Effector memory CD8-positive, alpha-beta T cell (primary cell): Measurements from ENCODE around the gene SPA17.

ENCODE experiments used
- ATAC-seq: fragments of 150-1000 bp; cut with Tn5 transposase; replicated peaks from 2 replicates; pipeline ENCODE4 v1.10.0; 2021; ENCODE audit warnings: mild to moderate bottlenecking, moderate library complexity
- DNase-seq, 3 experiments: peaks; one replicate each; pipeline ENCODE4 v3.0.0; 2021
- H3K27ac Mint-ChIP-seq, 2 donors: one replicate each; pipeline ENCODE4 v1.8.0; 2022; ENCODE audit warnings: mild to moderate bottlenecking in 2 of 2, mixed read lengths in 2 of 2, moderate library complexity in 2 of 2
- H3K27me3 Mint-ChIP-seq, 2 donors: one replicate each; pipeline ENCODE4 v1.8.0; 2022; ENCODE audit warnings: mixed read lengths in 2 of 2
- H3K36me3 Mint-ChIP-seq: one replicate; pipeline ENCODE4 v1.8.0; 2022; ENCODE audit warnings: mild to moderate bottlenecking, moderate library complexity, mixed read lengths; ENCODE audit not compliant: insufficient read depth
- H3K4me1 Mint-ChIP-seq, 2 donors: one replicate each; pipeline ENCODE4 v1.8.0; 2022; ENCODE audit warnings: low read depth in 2 of 2, mixed read lengths in 2 of 2
- H3K4me3 Mint-ChIP-seq, 2 donors: one replicate each; pipeline ENCODE4 v1.8.0; 2022; ENCODE audit warnings: mild to moderate bottlenecking in 2 of 2, mixed read lengths in 2 of 2, moderate library complexity in 2 of 2
- H3K9me3 Mint-ChIP-seq, 2 donors: one replicate each; pipeline ENCODE4 v1.8.0; 2022; ENCODE audit warnings: mixed read lengths in 2 of 2

Gene SPA17

GRCh38 chr11:124644426-124645280 lies 29.1 kb upstream of the SPA17 start:
- no peaks in the 10 kb centered on the region for H3K9me3 Mint-ChIP-seq
- H3K4me3 Mint-ChIP-seq = peak overlapping the region in 1 of 2 donors; percentile 26
- H3K36me3 Mint-ChIP-seq = no peaks in the 10 kb centered on the region
- DNase-seq (peak in 2 of 3 experiments; percentile 4 to 8), ATAC-seq (peak; percentile 73)
- no peak overlapping the region for H3K27ac Mint-ChIP-seq
- H3K4me1 Mint-ChIP-seq = peaks cover 0 to 5% of the 10 kb centered on the region in 2 donors
- no peaks in the 10 kb centered on the region for H3K27me3 Mint-ChIP-seq

DNA sequence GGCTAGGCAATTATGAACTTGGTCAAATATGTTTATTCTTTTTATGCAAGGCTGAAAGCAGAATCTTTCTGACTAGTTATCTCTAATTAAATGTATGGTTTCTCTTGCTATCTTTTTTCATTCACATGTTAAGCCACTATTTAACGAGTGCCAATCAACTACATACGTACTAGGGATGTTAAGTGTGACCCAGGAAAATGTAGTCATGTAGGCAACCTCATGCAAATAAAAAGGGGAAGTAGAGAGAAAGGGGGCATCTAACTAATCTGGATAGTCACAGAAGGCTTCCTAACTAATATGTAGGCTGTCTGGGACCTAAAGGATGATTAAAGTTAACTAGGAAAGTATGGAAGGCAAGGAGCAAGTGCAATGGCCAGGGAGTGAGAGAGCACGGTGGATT lies 27.6 kb upstream of the SPA17 start:
- Mint-ChIP-seq H3K27me3 (no peaks in the 10 kb centered on the region), H3K4me1 (peaks cover 0 to 5% of the 10 kb centered on the region in 2 donors), H3K36me3 (no peaks in the 10 kb centered on the region), H3K4me3 (no peak overlapping the region), H3K9me3 (no peaks in the 10 kb centered on the region), H3K27ac (no peak overlapping the region)
- ATAC-seq = no peak
- no peak for DNase-seq

DNA sequence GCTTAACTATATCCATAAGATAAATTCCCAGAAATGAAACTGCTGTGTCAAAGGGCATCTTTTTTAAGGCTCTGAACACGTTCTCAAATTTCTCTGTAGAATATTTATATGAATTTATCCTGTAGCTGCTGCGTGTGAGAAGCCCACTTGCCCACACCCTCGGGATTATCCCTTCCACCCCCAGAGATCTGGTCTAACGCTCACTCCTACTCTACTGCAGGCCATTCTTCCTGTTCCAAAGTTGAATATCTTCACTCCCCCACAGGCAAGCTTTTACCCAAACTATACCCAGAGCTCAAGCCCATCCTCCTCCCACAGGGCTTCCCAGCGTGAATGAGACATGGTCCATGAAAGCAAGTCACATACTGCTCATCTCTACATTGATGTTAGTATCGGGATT lies 25.1 kb upstream of the SPA17 start:
- Mint-ChIP-seq H3K4me1 (peaks cover 0 to 5% of the 10 kb centered on the region in 2 donors), H3K4me3 (no peak overlapping the region), H3K9me3 (no peaks in the 10 kb centered on the region), H3K36me3 (no peaks in the 10 kb centered on the region), H3K27me3 (no peaks in the 10 kb centered on the region), H3K27ac (no peak overlapping the region)
- DNase-seq (no peak), ATAC-seq (no peak)

DNA sequence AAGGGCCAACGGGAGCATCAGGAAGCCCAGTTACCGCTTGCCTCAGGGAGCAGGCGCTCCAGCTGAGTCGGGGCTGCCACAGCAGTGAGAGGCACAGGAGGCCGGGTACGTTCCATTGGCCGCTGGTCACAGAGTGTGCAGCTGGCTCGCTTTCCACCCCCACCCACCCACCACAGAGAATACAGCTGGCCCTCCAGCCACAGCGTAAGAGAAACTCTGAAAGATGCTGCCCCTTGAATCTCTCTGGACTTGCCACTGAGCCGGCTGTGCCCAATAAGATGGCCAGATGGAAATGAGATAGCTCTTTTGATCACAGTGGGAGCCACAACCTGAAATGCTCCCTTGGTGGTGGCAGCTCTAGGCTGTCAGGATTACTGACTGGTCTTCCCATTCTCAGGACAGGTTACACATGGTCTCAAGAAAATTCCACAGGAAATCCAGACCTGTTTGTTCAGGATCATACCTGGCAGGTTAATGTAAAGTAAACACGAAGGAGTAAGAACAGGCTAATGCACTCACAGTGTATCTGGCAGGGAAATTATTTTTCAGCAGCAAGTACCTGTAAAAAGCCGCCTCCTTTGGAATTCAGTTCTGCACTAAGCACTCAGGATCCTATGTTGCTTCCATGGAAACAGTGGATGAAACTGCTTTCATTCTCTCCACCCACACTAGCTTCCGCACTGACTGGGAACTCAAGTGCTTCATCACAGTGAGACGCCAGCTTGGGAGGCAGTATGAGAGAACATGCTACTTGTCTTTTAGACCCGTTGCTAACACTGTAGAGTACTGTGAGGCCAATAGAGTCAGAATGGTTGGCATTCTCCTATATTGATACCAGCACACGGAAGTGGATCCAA lies 16.7 kb upstream of the SPA17 start:
- no peaks in the 10 kb centered on the region for H3K4me1 Mint-ChIP-seq
- H3K9me3 Mint-ChIP-seq = no peaks in the 10 kb centered on the region
- no peaks in the 10 kb centered on the region for H3K36me3 Mint-ChIP-seq
- no peaks in the 10 kb centered on the region for H3K27me3 Mint-ChIP-seq
- DNase-seq = no peak
- no peak overlapping the region for H3K4me3 Mint-ChIP-seq
- ATAC-seq = no peak
- no peak overlapping the region for H3K27ac Mint-ChIP-seq

DNA sequence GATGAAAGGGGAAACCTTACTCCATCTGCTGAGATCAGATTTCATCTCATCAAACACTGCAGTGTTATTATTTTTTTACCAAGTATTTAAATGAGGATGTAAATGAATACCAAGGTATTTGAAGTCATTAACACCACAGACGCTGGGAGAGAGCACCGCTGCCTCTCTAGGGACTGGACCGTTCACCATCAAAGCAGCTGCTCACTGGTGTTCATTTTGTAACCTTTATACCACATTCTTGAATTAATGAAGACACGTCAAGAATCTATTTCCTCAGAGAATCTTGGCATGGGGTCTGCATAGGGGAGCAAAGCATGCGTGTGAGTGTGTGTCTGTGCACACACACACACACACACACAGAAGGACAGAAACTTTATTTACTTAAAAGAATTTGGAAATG lies 15.8 kb upstream of the SPA17 start:
- H3K27ac Mint-ChIP-seq = no peak overlapping the region
- H3K27me3 Mint-ChIP-seq = no peaks in the 10 kb centered on the region
- H3K4me1 Mint-ChIP-seq = no peaks in the 10 kb centered on the region
- no peaks in the 10 kb centered on the region for H3K9me3 Mint-ChIP-seq
- no peak for ATAC-seq
- no peak overlapping the region for H3K4me3 Mint-ChIP-seq
- DNase-seq = no peak
- H3K36me3 Mint-ChIP-seq = no peaks in the 10 kb centered on the region

GRCh38 chr11:124658501-124658900 lies 15.2 kb upstream of the SPA17 start:
- no peak for ATAC-seq
- H3K9me3 Mint-ChIP-seq = no peaks in the 10 kb centered on the region
- no peaks in the 10 kb centered on the region for H3K27me3 Mint-ChIP-seq
- DNase-seq = no peak
- H3K4me1 Mint-ChIP-seq = no peaks in the 10 kb centered on the region
- H3K36me3 Mint-ChIP-seq = no peaks in the 10 kb centered on the region
- no peak overlapping the region for H3K27ac Mint-ChIP-seq
- H3K4me3 Mint-ChIP-seq = no peak overlapping the region

DNA sequence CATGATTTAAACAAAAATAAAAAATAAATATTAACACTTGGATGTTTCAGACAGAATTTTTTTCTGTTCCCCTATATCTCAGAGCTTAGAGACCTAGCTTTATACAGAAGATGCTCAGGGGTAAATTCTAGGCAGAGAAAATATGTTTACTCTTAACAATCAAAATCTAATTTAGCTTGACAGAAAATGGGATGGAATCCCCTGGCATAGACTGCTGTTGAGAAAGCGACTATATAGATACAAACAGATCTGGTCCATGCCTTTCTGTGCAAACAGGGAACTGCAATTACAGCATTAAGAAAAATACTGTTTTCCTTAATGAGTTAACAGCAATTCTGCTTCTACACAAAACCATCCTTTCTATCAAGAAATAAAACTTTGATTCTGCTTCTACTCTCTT lies 14.7 kb upstream of the SPA17 start:
- H3K27me3 Mint-ChIP-seq = no peaks in the 10 kb centered on the region
- no peaks in the 10 kb centered on the region for H3K4me1 Mint-ChIP-seq
- H3K4me3 Mint-ChIP-seq = no peak overlapping the region
- no peaks in the 10 kb centered on the region for H3K36me3 Mint-ChIP-seq
- no peaks in the 10 kb centered on the region for H3K9me3 Mint-ChIP-seq
- DNase-seq (no peak), ATAC-seq (no peak)
- no peak overlapping the region for H3K27ac Mint-ChIP-seq

DNA sequence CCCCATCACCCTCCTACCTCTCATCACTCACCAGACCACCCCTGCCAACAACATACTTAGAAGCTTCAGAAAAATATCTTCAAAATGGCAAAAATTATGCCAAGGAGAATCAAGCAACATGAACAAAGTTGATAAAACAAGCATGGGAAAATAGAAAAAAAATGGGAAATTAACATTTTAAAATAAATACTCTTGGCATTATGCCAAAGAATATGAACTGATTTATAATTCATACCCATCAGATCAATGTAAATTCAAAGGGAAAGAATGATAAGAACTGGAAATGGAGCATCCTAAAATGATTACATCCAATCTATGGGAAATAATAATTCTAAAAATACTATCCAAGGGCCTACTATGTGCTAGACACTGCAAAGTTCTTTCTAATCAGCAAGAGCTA lies 12.2 kb upstream of the SPA17 start:
- no peaks in the 10 kb centered on the region for H3K27me3 Mint-ChIP-seq
- no peaks in the 10 kb centered on the region for H3K9me3 Mint-ChIP-seq
- H3K4me3 Mint-ChIP-seq = no peak overlapping the region
- no peak overlapping the region for H3K27ac Mint-ChIP-seq
- DNase-seq (no peak), ATAC-seq (no peak)
- H3K4me1 Mint-ChIP-seq = no peaks in the 10 kb centered on the region
- H3K36me3 Mint-ChIP-seq = no peaks in the 10 kb centered on the region

- Mint-ChIP-seq H3K9me3 (no peaks in the 10 kb centered on the region), H3K27ac (no peak overlapping the region), H3K4me1 (no peaks in the 10 kb centered on the region), H3K4me3 (no peak overlapping the region), H3K27me3 (no peaks in the 10 kb centered on the region), H3K36me3 (no peaks in the 10 kb centered on the region)
- no peak for ATAC-seq
- DNase-seq = no peak
These were observed 11.6 kb upstream of the SPA17 start for GRCh38 chr11:124662106-124662505.

DNA sequence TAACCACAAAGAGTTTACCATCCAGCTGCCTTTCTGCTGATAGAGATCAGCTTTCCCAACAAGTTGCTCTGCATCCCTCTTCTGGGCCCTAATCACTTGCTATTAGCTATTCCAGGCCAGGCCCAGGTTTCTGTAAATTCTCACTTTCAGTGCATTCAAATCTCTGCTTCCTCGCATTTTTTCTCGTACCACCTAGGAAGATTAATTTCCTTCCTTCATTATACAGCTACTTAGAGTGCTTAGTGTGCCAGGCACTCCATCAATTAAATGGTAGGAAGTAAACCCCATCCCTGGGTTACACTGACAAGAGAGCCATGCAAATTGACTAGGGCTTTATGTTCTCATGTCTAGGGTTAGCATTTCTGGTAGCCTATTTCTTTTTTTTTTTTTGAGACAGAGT lies 9.8 kb upstream of the SPA17 start:
- DNase-seq = no peak
- no peak overlapping the region for H3K27ac Mint-ChIP-seq
- H3K4me3 Mint-ChIP-seq = no peak overlapping the region
- no peaks in the 10 kb centered on the region for H3K36me3 Mint-ChIP-seq
- no peaks in the 10 kb centered on the region for H3K4me1 Mint-ChIP-seq
- no peaks in the 10 kb centered on the region for H3K27me3 Mint-ChIP-seq
- ATAC-seq = no peak
- H3K9me3 Mint-ChIP-seq = no peaks in the 10 kb centered on the region

GRCh38 chr11:124667601-124668000 lies 6.1 kb upstream of the SPA17 start:
- Mint-ChIP-seq H3K36me3 (peaks cover 7% of the 10 kb centered on the region), H3K27ac (no peak overlapping the region), H3K27me3 (no peaks in the 10 kb centered on the region), H3K4me1 (peaks cover under 1 to 7% of the 10 kb centered on the region in 2 donors), H3K4me3 (no peak overlapping the region), H3K9me3 (no peaks in the 10 kb centered on the region)
- ATAC-seq (no peak), DNase-seq (no peak)

DNA sequence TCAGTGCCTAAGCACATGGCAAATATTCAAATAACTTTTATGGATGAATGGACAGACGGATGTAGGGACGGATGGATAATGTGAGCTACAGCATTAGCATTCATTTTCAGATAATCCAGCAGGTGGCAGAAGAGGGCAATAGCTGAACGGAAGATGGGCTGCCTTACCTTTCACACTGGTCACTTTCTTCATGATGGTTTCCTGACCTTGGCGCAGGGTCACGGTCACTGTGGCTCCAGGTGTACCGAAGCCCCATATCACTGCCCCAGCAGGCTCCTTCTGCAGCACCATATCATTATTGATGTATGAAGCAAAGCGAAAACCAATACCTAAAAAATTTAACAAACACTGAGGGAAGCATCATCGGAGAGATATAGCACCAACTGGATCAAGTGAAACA lies 4.5 kb upstream of the SPA17 start:
- no peaks in the 10 kb centered on the region for H3K27me3 Mint-ChIP-seq
- no peak overlapping the region for H3K27ac Mint-ChIP-seq
- DNase-seq (peak; percentile 46 to 54 (median 51)), ATAC-seq (no peak)
- peaks cover 23% of the 10 kb centered on the region for H3K36me3 Mint-ChIP-seq
- peaks cover 9 to 17% of the 10 kb centered on the region in 2 donors for H3K4me1 Mint-ChIP-seq
- H3K9me3 Mint-ChIP-seq = no peaks in the 10 kb centered on the region
- H3K4me3 Mint-ChIP-seq = no peak overlapping the region

- DNase-seq (no peak), ATAC-seq (peak; percentile 9)
- Mint-ChIP-seq H3K27me3 (no peaks in the 10 kb centered on the region), H3K9me3 (no peaks in the 10 kb centered on the region), H3K36me3 (peaks cover 29% of the 10 kb centered on the region), H3K4me3 (no peak overlapping the region), H3K27ac (no peak overlapping the region), H3K4me1 (peaks cover 11 to 22% of the 10 kb centered on the region in 2 donors)
These were observed 3.0 kb upstream of the SPA17 start for GRCh38 chr11:124670732-124671131.
